A549 (cell line): ENCODE results near the gene SBK2. TPM values are rescaled to one million over a fixed set of nuclear protein-coding genes. Genes with fewer than 3 reads are reported as not detected.

Experiments
- ATAC-seq, 2 experiments: fragments of 200-7000 bp in 1 of 2; fragments of >200 bp in 1 of 2; cut with Nextera tagmentation in 1 of 2; cut with Tn5 transposase in 1 of 2; 3 replicates each; pipeline versions ENCODE4 v1.8.0 to v1.9.1; 2018 to 2020; ENCODE audit warnings: mild to moderate bottlenecking in 1 of 2, moderate library complexity in 1 of 2
- CTCF ChIA-PET: fragments of 300-600 bp; sonication (Branson Sonifier 250); formaldehyde crosslinking; extraction: SDS; loops from one replicate; lab custom pipeline; 2021; ENCODE audit warnings: antibody characterized with exemption, inconsistent platforms; lab: Yijun Ruan, JAX
- POLR2A ChIA-PET: fragments of 350-600 bp; formaldehyde crosslinking; extraction: SDS; loops from one replicate; lab custom pipeline; 2021; ENCODE audit warnings: antibody characterized with exemption, inconsistent platforms; lab: Yijun Ruan, JAX
- DNase-seq, 2 experiments: peaks; one replicate each; pipeline versions ENCODE4 v3.0.0 to v3.0.0-alpha.2; 2011 to 2016; ENCODE audit warnings: low read depth in 1 of 2, low spot score in 1 of 2
- FAIRE-seq: peaks from 2 replicates; lab custom pipeline; 2011; peaks lifted over from hg19 to GRCh38; lab: Jason Lieb, UNC
- H3K27ac ChIP-seq, 2 experiments: fragments of >200 bp; sonication (Bioruptor Twin); formaldehyde crosslinking; 3 replicates each; pipeline ENCODE4 v1.5.1; 2016 to 2017
- H3K4me1 ChIP-seq: fragments of >200 bp; sonication (Bioruptor Twin); formaldehyde crosslinking; 3 replicates; pipeline ENCODE4 v1.6.1; 2016
- H3K4me2 ChIP-seq: fragments of >200 bp; sonication (Bioruptor Twin); formaldehyde crosslinking; 3 replicates; pipeline ENCODE4 v1.6.1; 2016
- H3K4me3 ChIP-seq: fragments of >200 bp; sonication (Bioruptor Twin); formaldehyde crosslinking; 3 replicates; pipeline ENCODE4 v1.5.1; 2016
- H3K9me3 ChIP-seq: fragments of >200 bp; sonication (Bioruptor Twin); formaldehyde crosslinking; 3 replicates; pipeline ENCODE4 v1.6.1; 2016
- BHLHE40 ChIP-seq: IDR thresholded peaks from 2 replicates; pipeline ENCODE4 v1.6.1; 2012; ENCODE audit warnings: low read depth, low read length, inconsistent platforms
- CHD4 ChIP-seq: fragments of 200-600 bp; sonication (generic); IDR thresholded peaks from 2 replicates; pipeline ENCODE4 v1.6.1; 2016; ENCODE audit warnings: antibody characterized with exemption, mild to moderate bottlenecking, borderline replicate concordance
- EHF ChIP-seq: fragments of 250-450 bp; sonication (Bioruptor Pico); IDR thresholded peaks from 2 replicates; pipeline ENCODE4 v1.5.0; 2020; ENCODE audit warnings: mild to moderate bottlenecking
- FOXS1 ChIP-seq: fragments of 250-450 bp; sonication (Bioruptor Pico); IDR thresholded peaks from 2 replicates; pipeline ENCODE4 v1.5.0; 2020; ENCODE audit warnings: mild to moderate bottlenecking, moderate library complexity
- GATA3 ChIP-seq: IDR thresholded peaks from 2 replicates; pipeline ENCODE4 v1.6.1; 2012; ENCODE audit warnings: borderline replicate concordance
- HES2 ChIP-seq: fragments of >200 bp; sonication (Bioruptor Twin); formaldehyde crosslinking; IDR thresholded peaks from 2 replicates; pipeline ENCODE4 v1.6.1; 2016
- HOXA7 ChIP-seq: fragments of 250-450 bp; sonication (Bioruptor Pico); IDR thresholded peaks from 2 replicates; pipeline ENCODE4 v1.5.0; 2020; ENCODE audit warnings: mild to moderate bottlenecking, moderate library complexity
- JUNB ChIP-seq: fragments of >200 bp; sonication (Bioruptor Twin); formaldehyde crosslinking; IDR thresholded peaks from 2 replicates; pipeline ENCODE4 v1.6.1; 2016
- MAFK ChIP-seq: fragments of 450-650 bp; IDR thresholded peaks from 2 replicates; pipeline ENCODE4 v1.6.1; 2014; ENCODE audit not compliant: partially characterized antibody
- MAX ChIP-seq: IDR thresholded peaks from 2 replicates; pipeline ENCODE4 v1.6.1; 2012
- NFE2L2 ChIP-seq: fragments of 150-350 bp; conservative IDR thresholded peaks from 2 replicates; pipeline ENCODE4 v1.6.1; 2014; ENCODE audit warnings: low read length
- NR3C1 ChIP-seq: fragments of >200 bp; sonication (Bioruptor Twin); formaldehyde crosslinking; IDR thresholded peaks from 3 replicates; pipeline ENCODE4 v1.6.1; 2017
- PBX3 ChIP-seq: IDR thresholded peaks from 2 replicates; pipeline ENCODE4 v1.6.1; 2012
- POLR2A ChIP-seq: IDR thresholded peaks from 2 replicates; pipeline ENCODE4 v1.6.1; 2012; ENCODE audit warnings: mild to moderate bottlenecking, low read length
- RAD21 ChIP-seq, 2 experiments: fragments of >200 bp in 1 of 2; sonication (Bioruptor Twin) in 1 of 2; formaldehyde crosslinking in 1 of 2; IDR thresholded peaks in 1 of 2; conservative IDR thresholded peaks in 1 of 2; 2 replicates in 1 of 2; 3 replicates in 1 of 2; pipeline ENCODE4 v1.6.1; 2012 to 2018; ENCODE audit warnings: inconsistent platforms in 1 of 2
- RARB ChIP-seq: fragments of 250-450 bp; sonication (Bioruptor Pico); IDR thresholded peaks from 2 replicates; pipeline ENCODE4 v1.8.0; 2021; ENCODE audit warnings: mild to moderate bottlenecking, moderate library complexity
- REST ChIP-seq: fragments of 200-600 bp; sonication (generic); IDR thresholded peaks from 2 replicates; pipeline ENCODE4 v1.6.1; 2016; ENCODE audit warnings: antibody characterized with exemption, mild to moderate bottlenecking, moderate library complexity
- RNF2 ChIP-seq: fragments of 200-600 bp; sonication (generic); IDR thresholded peaks from 2 replicates; pipeline ENCODE4 v1.6.1; 2016; ENCODE audit warnings: low read depth, mild to moderate bottlenecking, antibody characterized with exemption, moderate library complexity, borderline replicate concordance
- SREBF2 ChIP-seq: fragments of 450-650 bp; IDR thresholded peaks from 2 replicates; pipeline ENCODE4 v1.6.1; 2014; ENCODE audit warnings: mild to moderate bottlenecking, moderate library complexity
- TFCP2L1 ChIP-seq: fragments of 250-450 bp; sonication (Bioruptor Pico); IDR thresholded peaks from 2 replicates; pipeline ENCODE4 v1.5.0; 2021; ENCODE audit warnings: mild to moderate bottlenecking
- TP53 ChIP-seq: fragments of 250-450 bp; sonication (Bioruptor Pico); IDR thresholded peaks from 2 replicates; pipeline ENCODE4 v1.5.0; 2021; ENCODE audit warnings: mild to moderate bottlenecking, moderate library complexity
- ZC3H11A ChIP-seq: fragments of 450-650 bp; IDR thresholded peaks from 2 replicates; pipeline ENCODE4 v1.6.1; 2014; ENCODE audit warnings: antibody characterized with exemption, mild to moderate bottlenecking
- ZFP36 ChIP-seq: fragments of 450-650 bp; IDR thresholded peaks from 2 replicates; pipeline ENCODE4 v1.6.1; 2014; ENCODE audit warnings: borderline replicate concordance; ENCODE audit not compliant: partially characterized antibody
- WGBS: methylation state at CpG from one replicate; pipeline ENCODE4 v1.1.6; 2017; ENCODE audit errors: missing lambda C conversion rate; 5-methylcytosine and 5-hydroxymethylcytosine counted together
- polyA plus RNA-seq, 4 experiments: library from polyadenylated mRNA; depleted of rRNA in 3 of 4; stranded (reverse); fragments of >200 nt; fragmentation: RNase III in 1 of 4; extraction: RNeasy Plus Mini Kit Qiagen cat#74134 plus additional on column Dnase treatment in 1 of 4; gene quantifications; 2 replicates in 3 of 4; 3 replicates in 1 of 4; pipeline ENCODE4 v1.2.3, GENCODE V29; 2011 to 2017
- TF ChIP-seq, protein P1 (sequence below): fragments of 250-450 bp; sonication (Bioruptor Pico); IDR thresholded peaks from 2 replicates; pipeline ENCODE4 v1.5.0; 2021; ENCODE audit warnings: mild to moderate bottlenecking, moderate library complexity, borderline replicate concordance
- TF ChIP-seq, protein P2 (sequence below): fragments of >200 bp; sonication (Bioruptor Twin); formaldehyde crosslinking; IDR thresholded peaks from 3 replicates; pipeline ENCODE4 v1.5.1; 2016
- TF ChIP-seq, protein P3 (sequence below): IDR thresholded peaks from 2 replicates; pipeline ENCODE4 v1.6.1; 2012; ENCODE audit warnings: low read depth, borderline replicate concordance

SBK2 gene
- polyA plus RNA-seq, 2 of the 4 experiments (the other 2 are of a cell fraction): 0.89 to 1.1 TPM

DNA sequence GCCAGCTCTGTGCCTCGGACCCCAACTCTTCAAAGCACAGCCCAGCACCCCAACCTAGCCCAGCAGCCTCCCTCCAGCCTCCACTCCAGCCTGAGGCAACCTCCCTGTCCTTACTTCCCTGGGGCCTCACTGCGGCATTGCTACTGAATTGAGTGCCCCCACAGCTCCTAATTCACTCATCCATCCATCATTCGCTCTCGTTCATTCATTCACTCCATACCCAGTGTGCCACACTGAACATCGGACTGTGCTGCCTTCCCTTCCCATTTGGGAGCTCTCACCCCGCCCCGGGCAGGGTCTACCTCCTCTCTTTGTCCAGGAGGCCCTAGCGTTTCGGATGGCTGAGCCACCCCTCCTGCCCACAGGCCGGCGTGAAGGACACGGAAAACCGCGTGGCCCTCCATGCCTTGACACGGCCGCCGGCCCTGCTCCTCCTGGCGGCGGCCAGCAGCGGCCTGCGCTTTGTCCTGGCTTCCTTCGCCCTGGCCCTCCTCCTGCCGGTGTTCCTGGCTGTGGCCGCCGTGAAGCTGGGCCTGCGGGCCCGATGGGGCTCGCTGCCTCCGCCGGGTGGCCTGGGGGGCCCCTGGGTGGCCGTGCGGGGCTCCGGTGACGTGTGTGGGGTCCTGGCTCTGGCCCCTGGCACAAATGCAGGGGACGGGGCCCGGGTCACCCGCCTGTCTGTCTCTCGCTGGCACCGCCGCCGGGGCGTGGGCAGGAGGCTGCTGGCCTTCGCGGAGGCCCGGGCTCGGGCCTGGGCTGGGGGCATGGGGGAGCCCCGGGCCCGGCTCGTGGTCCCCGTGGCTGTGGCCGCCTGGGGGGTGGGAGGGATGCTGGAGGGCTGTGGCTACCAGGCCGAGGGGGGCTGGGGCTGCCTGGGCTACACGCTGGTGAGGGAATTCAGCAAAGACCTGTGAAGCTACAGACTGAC, 50.6 kb downstream of the SBK2 start:
- FAIRE-seq: no peak
- POLR2A ChIA-PET: interaction anchor here (1.0 to 4.1 kb wide), 4 partner anchors 10 to 120 kb away, joined by 4 to 53 read pairs (median 5); partner anchors contain the start of genes FIZ1, ZNF628 and ZNF865

DNA sequence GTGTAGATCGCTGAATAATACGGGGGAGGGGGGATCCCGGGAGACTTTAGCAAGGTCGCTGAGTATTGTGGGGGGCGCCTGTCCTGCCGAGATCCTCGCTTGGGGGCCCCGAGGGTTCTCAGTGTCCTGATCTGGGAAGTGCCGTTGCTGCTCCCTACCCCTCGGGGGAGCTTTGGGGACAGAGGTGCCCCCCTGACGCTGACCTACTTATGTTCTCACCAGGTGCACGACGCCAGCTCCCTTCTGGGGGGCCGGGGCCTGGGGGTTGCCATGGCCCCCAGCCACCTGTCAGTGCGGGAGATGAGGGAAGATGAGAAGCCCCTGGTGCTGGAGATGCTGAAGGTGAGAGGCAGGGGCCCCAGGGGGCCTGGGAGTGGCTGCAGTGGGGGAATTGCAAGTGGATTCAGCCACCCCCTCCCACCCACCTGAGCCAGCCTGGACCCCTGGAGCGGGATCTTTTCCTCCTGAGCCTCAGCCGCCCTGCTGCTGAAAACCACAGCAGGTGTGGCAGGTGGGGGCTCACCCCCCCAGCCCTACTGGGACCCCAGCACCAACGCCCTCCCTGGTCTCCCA, 51.4 kb downstream of the SBK2 start:
- H3K4me3 ChIP-seq: peak overlapping the region; percentile 75
- CTCF ChIA-PET: interaction anchor here (0.8 to 17.3 kb wide), 11 partner anchors 10 to 397 kb away, joined by 3 to 219 read pairs (median 6); partner anchors contain the start of genes ZNF628 and ZNF865
- peak overlapping the region; percentile 97 for H3K4me2 ChIP-seq
- no peak for FAIRE-seq
- 30% methylated on average over 18 of the region's 18 CpGs for WGBS
- H3K27ac ChIP-seq: peak overlapping the region; percentile 89 to 93
- DNase-seq: no peak
- POLR2A ChIA-PET: interaction anchor here (1.0 to 4.1 kb wide), 8 partner anchors 9 to 398 kb away, joined by 3 to 53 read pairs (median 4); partner anchors contain the start of genes FIZ1, ISOC2, ZNF628 and ZNF865
- ATAC-seq: peak; percentile 0 to 6; a peak in 3 of 6 replicates
- H3K4me1 ChIP-seq: peaks cover 51% of the 10 kb centered on the region
- no peaks in the 10 kb centered on the region for H3K9me3 ChIP-seq
- TF ChIP-seq GATA3 (no peak), EHF (no peak), PBX3 (no peak), MAX (no peak), HOXA7 (CRISPR knock-in tag) (no peak), FOXS1 (CRISPR knock-in tag) (no peak), SREBF2 (no peak), MAFK (no peak), HES2 (no peak), ZC3H11A (no peak)
- TF ChIP-seq, protein P1, sequence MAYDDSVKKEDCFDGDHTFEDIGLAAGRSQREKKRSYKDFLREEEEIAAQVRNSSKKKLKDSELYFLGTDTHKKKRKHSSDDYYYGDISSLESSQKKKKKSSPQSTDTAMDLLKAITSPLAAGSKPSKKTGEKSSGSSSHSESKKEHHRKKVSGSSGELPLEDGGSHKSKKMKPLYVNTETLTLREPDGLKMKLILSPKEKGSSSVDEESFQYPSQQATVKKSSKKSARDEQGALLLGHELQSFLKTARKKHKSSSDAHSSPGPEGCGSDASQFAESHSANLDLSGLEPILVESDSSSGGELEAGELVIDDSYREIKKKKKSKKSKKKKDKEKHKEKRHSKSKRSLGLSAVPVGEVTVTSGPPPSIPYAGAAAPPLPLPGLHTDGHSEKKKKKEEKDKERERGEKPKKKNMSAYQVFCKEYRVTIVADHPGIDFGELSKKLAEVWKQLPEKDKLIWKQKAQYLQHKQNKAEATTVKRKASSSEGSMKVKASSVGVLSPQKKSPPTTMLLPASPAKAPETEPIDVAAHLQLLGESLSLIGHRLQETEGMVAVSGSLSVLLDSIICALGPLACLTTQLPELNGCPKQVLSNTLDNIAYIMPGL: no peak
- TF ChIP-seq, protein P2, sequence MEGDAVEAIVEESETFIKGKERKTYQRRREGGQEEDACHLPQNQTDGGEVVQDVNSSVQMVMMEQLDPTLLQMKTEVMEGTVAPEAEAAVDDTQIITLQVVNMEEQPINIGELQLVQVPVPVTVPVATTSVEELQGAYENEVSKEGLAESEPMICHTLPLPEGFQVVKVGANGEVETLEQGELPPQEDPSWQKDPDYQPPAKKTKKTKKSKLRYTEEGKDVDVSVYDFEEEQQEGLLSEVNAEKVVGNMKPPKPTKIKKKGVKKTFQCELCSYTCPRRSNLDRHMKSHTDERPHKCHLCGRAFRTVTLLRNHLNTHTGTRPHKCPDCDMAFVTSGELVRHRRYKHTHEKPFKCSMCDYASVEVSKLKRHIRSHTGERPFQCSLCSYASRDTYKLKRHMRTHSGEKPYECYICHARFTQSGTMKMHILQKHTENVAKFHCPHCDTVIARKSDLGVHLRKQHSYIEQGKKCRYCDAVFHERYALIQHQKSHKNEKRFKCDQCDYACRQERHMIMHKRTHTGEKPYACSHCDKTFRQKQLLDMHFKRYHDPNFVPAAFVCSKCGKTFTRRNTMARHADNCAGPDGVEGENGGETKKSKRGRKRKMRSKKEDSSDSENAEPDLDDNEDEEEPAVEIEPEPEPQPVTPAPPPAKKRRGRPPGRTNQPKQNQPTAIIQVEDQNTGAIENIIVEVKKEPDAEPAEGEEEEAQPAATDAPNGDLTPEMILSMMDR: no peak

More for the DNA sequence above, 50.6 kb downstream of the SBK2 start:
- WGBS: 93% methylated on average over 30 of the region's 53 CpGs
- Histone ChIP-seq H3K4me1 (peaks cover 53% of the 10 kb centered on the region), H3K9me3 (no peaks in the 10 kb centered on the region), H3K27ac (peak overlapping the region; percentile 89 to 93; a peak in 4 of 6 replicates)
- CTCF ChIA-PET: interaction anchor here (0.8 to 17.3 kb wide), 15 partner anchors 9 to 398 kb away, joined by 3 to 219 read pairs (median 5); partner anchors contain the start of genes ZNF628 and ZNF865
- no peak for ATAC-seq
- TF ChIP-seq, protein P3, sequence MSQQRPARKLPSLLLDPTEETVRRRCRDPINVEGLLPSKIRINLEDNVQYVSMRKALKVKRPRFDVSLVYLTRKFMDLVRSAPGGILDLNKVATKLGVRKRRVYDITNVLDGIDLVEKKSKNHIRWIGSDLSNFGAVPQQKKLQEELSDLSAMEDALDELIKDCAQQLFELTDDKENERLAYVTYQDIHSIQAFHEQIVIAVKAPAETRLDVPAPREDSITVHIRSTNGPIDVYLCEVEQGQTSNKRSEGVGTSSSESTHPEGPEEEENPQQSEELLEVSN: no peak
- TF ChIP-seq NFE2L2 (no peak), NR3C1 (no peak), CHD4 (no peak), TFCP2L1 (CRISPR knock-in tag) (no peak), JUNB (no peak), RAD21 (conservative IDR thresholded peaks at IDR 0.05 in 1 of 2, IDR thresholded peaks at IDR 0.05 in 1 of 2) (no peak), POLR2A (no peak), REST (no peak), RARB (CRISPR knock-in tag) (no peak), ZFP36 (no peak), TP53 (CRISPR knock-in tag) (no peak), RNF2 (no peak), GATA3 (no peak), BHLHE40 (no peak)
- TF ChIP-seq, all 56 proteins: peak for 0
- no peak for DNase-seq
- Histone ChIP-seq H3K4me2 (peak overlapping the region; percentile 97), H3K4me3 (peak overlapping the region; percentile 75)
